Heart left ventricle (tissue), 16 donors: ENCODE results near the gene CDCP1. TPM values are rescaled to one million over a fixed set of nuclear protein-coding genes. Genes with fewer than 3 reads are reported as not detected.
A peak's percentile ranks its signal among the peaks of the same experiment; 100 is the strongest.

Source experiments
- ATAC-seq, 4 donors: fragments of 200-7000 bp; cut with Tn5 transposase; one replicate each; pipeline ENCODE4 v1.9.1; 2020 to 2022; ENCODE audit warnings: moderate library complexity in 4 of 4, mild to moderate bottlenecking in 3 of 4, moderate number of reproducible peaks in 1 of 4
- DNase-seq, 5 donors: peaks; one replicate each; pipeline ENCODE4 v3.0.0-alpha.2; 2020
- H3K27ac ChIP-seq, 12 donors: fragments of 200-600 bp; sonication (generic) in 4 of 12; one replicate each; pipeline versions ENCODE4 v1.5.0 to v1.8.0; 2016 to 2022; ENCODE audit warnings: mild to moderate bottlenecking in 2 of 12
- H3K27me3 ChIP-seq, 9 donors: fragments of 200-600 bp; sonication (generic) in 2 of 9; one replicate each; pipeline versions ENCODE4 v1.5.1 to v1.8.0; 2016 to 2022; ENCODE audit warnings: mild to moderate bottlenecking in 3 of 9
- H3K36me3 ChIP-seq, 9 donors: fragments of 200-600 bp; sonication (generic) in 2 of 9; one replicate each; pipeline versions ENCODE4 v1.5.0 to v1.8.0; 2018 to 2022; ENCODE audit warnings: mild to moderate bottlenecking in 2 of 9
- H3K4me1 ChIP-seq, 12 donors: fragments of 200-600 bp; sonication (generic) in 4 of 12; one replicate each; pipeline versions ENCODE4 v1.5.0 to v1.8.0; 2016 to 2022; ENCODE audit warnings: mild to moderate bottlenecking in 3 of 12
- H3K4me3 ChIP-seq, 12 donors: fragments of 200-600 bp; sonication (generic) in 4 of 12; one replicate each; pipeline versions ENCODE4 v1.5.0 to v1.8.0; 2017 to 2022; ENCODE audit warnings: mild to moderate bottlenecking in 9 of 12, moderate library complexity in 4 of 12
- H3K9me3 ChIP-seq, 12 donors: fragments of 200-600 bp; sonication (generic) in 4 of 12; one replicate each; pipeline versions ENCODE4 v1.5.0 to v1.8.0; 2016 to 2022; ENCODE audit warnings: mild to moderate bottlenecking in 1 of 12
- CTCF ChIP-seq, 12 donors: fragments of 200-600 bp; sonication (generic) in 4 of 12; IDR thresholded peaks; one replicate each; pipeline versions ENCODE4 v1.5.0 to v1.8.0; 2018 to 2022; ENCODE audit warnings: antibody characterized with exemption in 12 of 12, mild to moderate bottlenecking in 5 of 12
- POLR2A ChIP-seq, 2 donors: fragments of 450-650 bp; IDR thresholded peaks; one replicate each; pipeline ENCODE4 v1.6.1; 2017; ENCODE audit warnings: antibody characterized with exemption in 2 of 2, mild to moderate bottlenecking in 2 of 2, moderate library complexity in 2 of 2
- WGBS, 4 donors: extraction: QIAGEN DNeasy Blood & Tissue Kit in 2 of 4; methylation state at CpG; one replicate each; pipeline versions ENCODE4 v1.1.5 to v1.1.7; 2013 to 2018; 5-methylcytosine and 5-hydroxymethylcytosine counted together
- intact Hi-C, 10 donors: fragments of 100-400 bp; cut with DNase I; formaldehyde crosslinking; loops; one replicate each; pipeline versions ENCODE4 v1.11.1 to v1.14.2; 2022
- polyA plus RNA-seq, 2 donors: library from polyadenylated mRNA; stranded (reverse); fragments of 200-250 nt; gene quantifications; one replicate each; pipeline ENCODE4 v1.2.3, GENCODE V29; 2013
- total RNA-seq, 9 donors: library from RNA; depleted of rRNA in 2 of 9; stranded (reverse); fragments of >200 nt in 2 of 9; fragmentation: NEBNext Ultra II Directional in 3 of 9; extraction: Animal tissue kit (Norgen Biotek cat#: 25700) in 3 of 9; gene quantifications; one replicate each; pipeline versions ENCODE4 v1.1.0 to v1.2.4, GENCODE V29; 2016 to 2023
- donor health status: ischemic (EF 13 %, LVEDD 7.1; RV severe dilation, severe dysfunction).
- donor health status: healthy with polysubstance abuse.
- donor health status: DM: no; HTN: yes; CAD: no.
- donor health status: DM: no; HTN: no; CAD: no.
- donor health status: ischemic (EF 25% LVEDD 6.9; RV normal size, moderate dysfunction).
- donor health status: ischemic (EF 25% LVEDD 5.7; RV mildly dilated, moderate dysfunction).
- donor health status: healthy.
- donor health status: DM: yes; HTN: yes; CAD: no.
- donor health status: ischemic (EF 35%, LVEDD 5.7; RV mildly dilated, moderate dysfunction).
- donor health status: nonischemic (EF 11% LVEDD 7.7; RV severe dilation, severe dysfunction).
- donor health status: DM: yes; HTN: yes; CAD: no.
- donor health status: PGD.
- donor health status: ischemic (EF 29% LVEDD 5.4; RV normal size, mild dysfunction).
- donor health status: nonischemic (EF 23%, LVEDD 6.1; RV moderate dilation, normal function).

The CDCP1 gene
- total and polyA plus RNA-seq, 11 donors = 0.11 to 5.8 (median 0.38) TPM

- intact Hi-C loops = no loop called here
- WGBS, 4 donors = 51 to 97% (median 93%) methylated on average over 1 of the region's 1 CpG
- Histone ChIP-seq H3K9me3 (peaks cover 0 to 13% (median 6%) of the 10 kb centered on the region in 12 donors), H3K27ac (no peak overlapping the region), H3K36me3 (no peaks in the 10 kb centered on the region), H3K4me3 (no peak overlapping the region), H3K4me1 (no peaks in the 10 kb centered on the region), H3K27me3 (peaks cover 0 to 8% (median 0%) of the 10 kb centered on the region in 9 donors)
- TF ChIP-seq CTCF (IDR thresholded peaks at IDR 0.05) (no peak), POLR2A (IDR thresholded peaks at IDR 0.05) (no peak)
- no peak for ATAC-seq
- DNase-seq = no peak
Measured at GRCh38 chr3:45152307-45152706, 6.1 kb upstream of the CDCP1 start.

- ATAC-seq = no peak
- no peak for DNase-seq
- WGBS, 4 donors = 43 to 78% (median 57%) methylated on average over 2 of the region's 2 CpGs
Measured at GRCh38 chr3:45151100-45151499, 4.9 kb upstream of the CDCP1 start.

GRCh38 chr3:45148921-45149320 lies 2.7 kb upstream of the CDCP1 start:
- Histone ChIP-seq H3K27me3 (peaks cover 9 to 42% (median 18%) of the 10 kb centered on the region in 9 donors), H3K27ac (no peak overlapping the region), H3K4me3 (no peak overlapping the region), H3K36me3 (no peaks in the 10 kb centered on the region), H3K9me3 (peaks cover 0 to 13% (median 6%) of the 10 kb centered on the region in 12 donors), H3K4me1 (peaks cover 0 to 16% (median 6%) of the 10 kb centered on the region in 12 donors)
- 65 to 80% (median 73%) methylated on average over 2 of the region's 2 CpGs for WGBS, 4 donors
- TF ChIP-seq CTCF (IDR thresholded peaks at IDR 0.05) (no peak), POLR2A (IDR thresholded peaks at IDR 0.05) (no peak)
- ATAC-seq (no peak), DNase-seq (no peak)
- intact Hi-C loops = no loop called here

More at GRCh38 chr3:45151100-45151499, 4.9 kb upstream of the CDCP1 start:
- no peak overlapping the region for H3K27ac ChIP-seq
- intact Hi-C loops = no loop called here
- H3K4me3 ChIP-seq = no peak overlapping the region
- no peaks in the 10 kb centered on the region for H3K36me3 ChIP-seq
- no peak for TF ChIP-seq POLR2A (IDR thresholded peaks at IDR 0.05)
- no peak for TF ChIP-seq CTCF (IDR thresholded peaks at IDR 0.05)
- peaks cover 3 to 20% (median 7%) of the 10 kb centered on the region in 9 donors for H3K27me3 ChIP-seq
- peaks cover 0 to 5% (median 0%) of the 10 kb centered on the region in 12 donors for H3K4me1 ChIP-seq
- peaks cover 0 to 13% (median 6%) of the 10 kb centered on the region in 12 donors for H3K9me3 ChIP-seq

GRCh38 chr3:45145223-45145622 lies 955 bp downstream of the CDCP1 start:
- Histone ChIP-seq H3K4me1 (peaks cover 0 to 16% (median 6%) of the 10 kb centered on the region in 12 donors), H3K9me3 (peaks cover 0 to 1% (median 0%) of the 10 kb centered on the region in 12 donors), H3K27ac (peak overlapping the region in 1 of 12 donors; percentile 67), H3K4me3 (peak overlapping the region in 10 of 12 donors; percentile 28 to 67 (median 46)), H3K27me3 (peaks cover 10 to 46% (median 22%) of the 10 kb centered on the region in 9 donors), H3K36me3 (no peaks in the 10 kb centered on the region)
- TF ChIP-seq POLR2A (IDR thresholded peaks at IDR 0.05) (no peak), CTCF (IDR thresholded peaks at IDR 0.05) (no peak)
- WGBS, 4 donors = 12 to 15% (median 14%) methylated on average over 12 to 15 of the region's 15 CpGs
- no peak for ATAC-seq
- intact Hi-C loops = no loop called here
- no peak for DNase-seq
